GM18867 (cell line): Measurements from ENCODE around the gene FAM174A.
A peak's percentile ranks its signal among the peaks of the same experiment; 100 is the strongest.

Experiments used
- ATAC-seq: cut with Tn5 transposase; IDR thresholded peaks from one replicate; pipeline ENCODE4 v1.9.1; 2021; ENCODE audit warnings: mild to moderate bottlenecking, moderate library complexity; ENCODE audit not compliant: unreplicated experiment

Gene FAM174A

GRCh38 chr5:100535060-100536005, at the start of gene FAM174A:
Gene FAM174A, plus strand, starts transcription at chr5:100535374. Its CDS starts 157 bp downstream, at chr5:100535531.
- ATAC-seq: peak; percentile 99

- ATAC-seq: no peak
Measured at GRCh38 chr5:100493996-100494395, 41.2 kb upstream of the FAM174A start.

GRCh38 chr5:100496296-100496695, 38.9 kb upstream of the FAM174A start:
- ATAC-seq: no peak

GRCh38 chr5:100502684-100503083, 32.5 kb upstream of the FAM174A start:
- peak; percentile 69 for ATAC-seq

- no peak for ATAC-seq
Measured at GRCh38 chr5:100505984-100506670, 29.0 kb upstream of the FAM174A start.

- peak; percentile 66 for ATAC-seq
Measured at GRCh38 chr5:100516285-100516684, 18.9 kb upstream of the FAM174A start.

GRCh38 chr5:100517301-100517974, 17.7 kb upstream of the FAM174A start:
- peak; percentile 46 for ATAC-seq

GRCh38 chr5:100518377-100518776, 16.8 kb upstream of the FAM174A start:
- ATAC-seq: no peak

GRCh38 chr5:100519075-100519474, 16.1 kb upstream of the FAM174A start:
- ATAC-seq: peak; percentile 56

- no peak for ATAC-seq
Measured at GRCh38 chr5:100520348-100520747, 14.8 kb upstream of the FAM174A start.

- no peak for ATAC-seq
Measured at GRCh38 chr5:100537946-100538345, 2.8 kb downstream of the FAM174A start.

GRCh38 chr5:100539519-100539918, 4.3 kb downstream of the FAM174A start:
- ATAC-seq: no peak

- ATAC-seq: no peak
Measured at GRCh38 chr5:100542086-100542485, 6.9 kb downstream of the FAM174A start.

GRCh38 chr5:100546001-100546400, 10.8 kb downstream of the FAM174A start:
- no peak for ATAC-seq

GRCh38 chr5:100550531-100551051, 15.4 kb downstream of the FAM174A start:
- ATAC-seq: peak; percentile 93

GRCh38 chr5:100551183-100551582, 16.0 kb downstream of the FAM174A start:
- ATAC-seq: no peak

- ATAC-seq: no peak
Measured at GRCh38 chr5:100553209-100553608, 18.0 kb downstream of the FAM174A start.

- no peak for ATAC-seq
Measured at GRCh38 chr5:100560860-100561259, 25.7 kb downstream of the FAM174A start.

GRCh38 chr5:100562821-100563220, 27.6 kb downstream of the FAM174A start:
- no peak for ATAC-seq

- no peak for ATAC-seq
Measured at GRCh38 chr5:100566382-100567141, 31.4 kb downstream of the FAM174A start.
